ENCODE results near the gene ITPR2.

Gene ITPR2

DNA sequence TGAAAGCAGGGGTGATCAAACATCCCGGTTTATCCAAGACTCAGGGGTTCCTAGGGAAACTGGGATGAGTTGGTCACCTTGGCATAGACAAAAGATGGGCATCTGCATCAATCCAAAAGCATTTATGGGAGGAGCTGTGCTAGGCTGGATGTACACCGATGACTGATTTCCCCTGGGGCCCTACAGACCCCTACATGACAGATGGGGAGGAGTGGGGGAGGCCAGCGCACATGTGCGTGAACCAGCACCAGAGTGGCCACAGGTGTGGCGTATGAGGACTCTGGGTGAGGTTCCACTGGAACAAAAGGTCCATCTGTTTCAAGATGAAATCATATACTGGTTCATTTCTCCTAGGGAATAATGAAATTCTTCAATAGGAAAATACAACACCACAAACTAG is 210.4 kb downstream of the ITPR2 start:
- peaks cover 40% of the 10 kb centered on the region for H3K36me3 ChIP-seq (ENCODE audit: insufficient read depth, low read length)
- H3K4me1 ChIP-seq (ENCODE audit: insufficient read depth, low read length, severe bottlenecking) = no peaks in the 10 kb centered on the region
- H2AFZ ChIP-seq (ENCODE audit: low read length) = no peak overlapping the region
- no peaks in the 10 kb centered on the region for H3K27me3 ChIP-seq (ENCODE audit: insufficient read depth, low read length)
- no peak for TF ChIP-seq EZH2 (IDR thresholded peaks at IDR 0.05; ENCODE audit: borderline replicate concordance, low read length)
- TF ChIP-seq, protein P1, sequence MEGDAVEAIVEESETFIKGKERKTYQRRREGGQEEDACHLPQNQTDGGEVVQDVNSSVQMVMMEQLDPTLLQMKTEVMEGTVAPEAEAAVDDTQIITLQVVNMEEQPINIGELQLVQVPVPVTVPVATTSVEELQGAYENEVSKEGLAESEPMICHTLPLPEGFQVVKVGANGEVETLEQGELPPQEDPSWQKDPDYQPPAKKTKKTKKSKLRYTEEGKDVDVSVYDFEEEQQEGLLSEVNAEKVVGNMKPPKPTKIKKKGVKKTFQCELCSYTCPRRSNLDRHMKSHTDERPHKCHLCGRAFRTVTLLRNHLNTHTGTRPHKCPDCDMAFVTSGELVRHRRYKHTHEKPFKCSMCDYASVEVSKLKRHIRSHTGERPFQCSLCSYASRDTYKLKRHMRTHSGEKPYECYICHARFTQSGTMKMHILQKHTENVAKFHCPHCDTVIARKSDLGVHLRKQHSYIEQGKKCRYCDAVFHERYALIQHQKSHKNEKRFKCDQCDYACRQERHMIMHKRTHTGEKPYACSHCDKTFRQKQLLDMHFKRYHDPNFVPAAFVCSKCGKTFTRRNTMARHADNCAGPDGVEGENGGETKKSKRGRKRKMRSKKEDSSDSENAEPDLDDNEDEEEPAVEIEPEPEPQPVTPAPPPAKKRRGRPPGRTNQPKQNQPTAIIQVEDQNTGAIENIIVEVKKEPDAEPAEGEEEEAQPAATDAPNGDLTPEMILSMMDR (IDR thresholded peaks at IDR 0.05; ENCODE audit: low read length) = no peak
- H3K27ac ChIP-seq (ENCODE audit: low read depth, low read length, poor library complexity, severe bottlenecking) = no peak overlapping the region
- no peak overlapping the region for H3K9ac ChIP-seq (ENCODE audit: low read length)
- H3K9me3 ChIP-seq (ENCODE audit: low read length) = no peaks in the 10 kb centered on the region
- no peak overlapping the region for H3K4me3 ChIP-seq (ENCODE audit: low read depth, low read length, poor library complexity, severe bottlenecking)
- H3K4me2 ChIP-seq (ENCODE audit: low read length) = no peak overlapping the region
- H3F3A ChIP-seq (ENCODE audit: insufficient read depth, low read length) = no peaks in the 10 kb centered on the region
- no peaks in the 10 kb centered on the region for H4K20me1 ChIP-seq (ENCODE audit: insufficient read depth, low read length)
- H3K9me2 ChIP-seq (ENCODE audit: low read depth, low read length) = no peaks in the 10 kb centered on the region
- no peaks in the 10 kb centered on the region for H3K79me2 ChIP-seq (ENCODE audit: insufficient read depth, low read length)

- Histone ChIP-seq H4K20me1 (ENCODE audit: insufficient read depth, low read length) (no peaks in the 10 kb centered on the region), H3K4me3 (ENCODE audit: low read depth, low read length, poor library complexity, severe bottlenecking) (no peak overlapping the region), H3K9me2 (ENCODE audit: low read depth, low read length) (no peaks in the 10 kb centered on the region), H3K4me2 (ENCODE audit: low read length) (no peak overlapping the region), H3F3A (ENCODE audit: insufficient read depth, low read length) (no peaks in the 10 kb centered on the region), H2AFZ (ENCODE audit: low read length) (no peak overlapping the region), H3K79me2 (ENCODE audit: insufficient read depth, low read length) (no peaks in the 10 kb centered on the region), H3K27me3 (ENCODE audit: insufficient read depth, low read length) (no peaks in the 10 kb centered on the region), H3K9me3 (ENCODE audit: low read length) (no peaks in the 10 kb centered on the region), H3K36me3 (ENCODE audit: insufficient read depth, low read length) (peaks cover 34% of the 10 kb centered on the region), H3K4me1 (ENCODE audit: insufficient read depth, low read length, severe bottlenecking) (no peaks in the 10 kb centered on the region), H3K27ac (ENCODE audit: low read depth, low read length, poor library complexity, severe bottlenecking) (no peak overlapping the region), H3K9ac (ENCODE audit: low read length) (no peak overlapping the region)
- TF ChIP-seq, protein P1 (IDR thresholded peaks at IDR 0.05; ENCODE audit: low read length) = no peak
- TF ChIP-seq EZH2 (IDR thresholded peaks at IDR 0.05; ENCODE audit: borderline replicate concordance, low read length) = no peak
These were observed 211.1 kb downstream of the ITPR2 start for GRCh38 chr12:26621932-26622331.

DNA sequence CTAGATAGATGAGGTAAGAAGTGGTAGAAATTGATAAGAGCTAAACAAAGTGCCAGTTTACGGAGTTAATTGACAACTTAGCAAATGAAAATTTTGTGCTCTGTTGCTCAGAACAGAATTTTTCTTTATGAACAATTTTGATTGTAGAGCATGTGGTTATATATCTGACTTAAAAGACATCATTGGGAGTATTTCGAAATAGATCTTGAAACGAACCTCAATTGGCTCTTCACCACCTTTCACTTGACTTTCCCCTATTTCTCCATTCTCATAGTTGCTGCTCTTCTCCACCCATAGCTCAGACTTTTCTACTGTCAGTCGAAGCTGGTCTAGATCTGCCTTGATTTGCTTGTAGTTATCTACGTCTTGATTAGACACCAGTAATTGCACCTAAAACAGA is 212.1 kb downstream of the ITPR2 start:
- no peak for TF ChIP-seq EZH2 (IDR thresholded peaks at IDR 0.05; ENCODE audit: borderline replicate concordance, low read length)
- TF ChIP-seq, protein P1 (IDR thresholded peaks at IDR 0.05; ENCODE audit: low read length) = no peak
- H2AFZ ChIP-seq (ENCODE audit: low read length) = no peak overlapping the region

More for the DNA sequence above, 212.1 kb downstream of the ITPR2 start:
- Histone ChIP-seq H3K36me3 (ENCODE audit: insufficient read depth, low read length) (peaks cover 28% of the 10 kb centered on the region), H3K79me2 (ENCODE audit: insufficient read depth, low read length) (no peaks in the 10 kb centered on the region), H3K4me2 (ENCODE audit: low read length) (no peak overlapping the region), H3K4me1 (ENCODE audit: insufficient read depth, low read length, severe bottlenecking) (no peaks in the 10 kb centered on the region), H3K27me3 (ENCODE audit: insufficient read depth, low read length) (no peaks in the 10 kb centered on the region), H3K9me3 (ENCODE audit: low read length) (no peaks in the 10 kb centered on the region), H3K9ac (ENCODE audit: low read length) (no peak overlapping the region), H3K9me2 (ENCODE audit: low read depth, low read length) (no peaks in the 10 kb centered on the region), H4K20me1 (ENCODE audit: insufficient read depth, low read length) (no peaks in the 10 kb centered on the region), H3K4me3 (ENCODE audit: low read depth, low read length, poor library complexity, severe bottlenecking) (no peak overlapping the region), H3F3A (ENCODE audit: insufficient read depth, low read length) (no peaks in the 10 kb centered on the region), H3K27ac (ENCODE audit: low read depth, low read length, poor library complexity, severe bottlenecking) (no peak overlapping the region)

Measured in OCI-LY1 (cell line).